Heart left ventricle (tissue), 16 donors: ENCODE data around the gene CDX2. TPM values are rescaled to one million over a fixed set of nuclear protein-coding genes. Genes with fewer than 3 reads are reported as not detected.

ENCODE experiments used
- ATAC-seq, 4 donors: fragments of 200-7000 bp; cut with Tn5 transposase; one replicate each; pipeline ENCODE4 v1.9.1; 2020 to 2022; ENCODE audit warnings: moderate library complexity in 4 of 4, mild to moderate bottlenecking in 3 of 4, moderate number of reproducible peaks in 1 of 4
- DNase-seq, 5 donors: peaks; one replicate each; pipeline ENCODE4 v3.0.0-alpha.2; 2020
- H3K27ac ChIP-seq, 12 donors: fragments of 200-600 bp; sonication (generic) in 4 of 12; one replicate each; pipeline versions ENCODE4 v1.5.0 to v1.8.0; 2016 to 2022; ENCODE audit warnings: mild to moderate bottlenecking in 2 of 12
- H3K27me3 ChIP-seq, 9 donors: fragments of 200-600 bp; sonication (generic) in 2 of 9; one replicate each; pipeline versions ENCODE4 v1.5.1 to v1.8.0; 2016 to 2022; ENCODE audit warnings: mild to moderate bottlenecking in 3 of 9
- H3K36me3 ChIP-seq, 9 donors: fragments of 200-600 bp; sonication (generic) in 2 of 9; one replicate each; pipeline versions ENCODE4 v1.5.0 to v1.8.0; 2018 to 2022; ENCODE audit warnings: mild to moderate bottlenecking in 2 of 9
- H3K4me1 ChIP-seq, 12 donors: fragments of 200-600 bp; sonication (generic) in 4 of 12; one replicate each; pipeline versions ENCODE4 v1.5.0 to v1.8.0; 2016 to 2022; ENCODE audit warnings: mild to moderate bottlenecking in 3 of 12
- H3K4me3 ChIP-seq, 12 donors: fragments of 200-600 bp; sonication (generic) in 4 of 12; one replicate each; pipeline versions ENCODE4 v1.5.0 to v1.8.0; 2017 to 2022; ENCODE audit warnings: mild to moderate bottlenecking in 9 of 12, moderate library complexity in 4 of 12
- H3K9me3 ChIP-seq, 12 donors: fragments of 200-600 bp; sonication (generic) in 4 of 12; one replicate each; pipeline versions ENCODE4 v1.5.0 to v1.8.0; 2016 to 2022; ENCODE audit warnings: mild to moderate bottlenecking in 1 of 12
- CTCF ChIP-seq, 12 donors: fragments of 200-600 bp; sonication (generic) in 4 of 12; IDR thresholded peaks; one replicate each; pipeline versions ENCODE4 v1.5.0 to v1.8.0; 2018 to 2022; ENCODE audit warnings: antibody characterized with exemption in 12 of 12, mild to moderate bottlenecking in 5 of 12
- POLR2A ChIP-seq, 2 donors: fragments of 450-650 bp; IDR thresholded peaks; one replicate each; pipeline ENCODE4 v1.6.1; 2017; ENCODE audit warnings: antibody characterized with exemption in 2 of 2, mild to moderate bottlenecking in 2 of 2, moderate library complexity in 2 of 2
- WGBS, 4 donors: extraction: QIAGEN DNeasy Blood & Tissue Kit in 2 of 4; methylation state at CpG; one replicate each; pipeline versions ENCODE4 v1.1.5 to v1.1.7; 2013 to 2018; 5-methylcytosine and 5-hydroxymethylcytosine counted together
- intact Hi-C, 10 donors: fragments of 100-400 bp; cut with DNase I; formaldehyde crosslinking; loops; one replicate each; pipeline versions ENCODE4 v1.11.1 to v1.14.2; 2022
- polyA plus RNA-seq, 2 donors: library from polyadenylated mRNA; stranded (reverse); fragments of 200-250 nt; gene quantifications; one replicate each; pipeline ENCODE4 v1.2.3, GENCODE V29; 2013
- total RNA-seq, 9 donors: library from RNA; depleted of rRNA in 2 of 9; stranded (reverse); fragments of >200 nt in 2 of 9; fragmentation: NEBNext Ultra II Directional in 3 of 9; extraction: Animal tissue kit (Norgen Biotek cat#: 25700) in 3 of 9; gene quantifications; one replicate each; pipeline versions ENCODE4 v1.1.0 to v1.2.4, GENCODE V29; 2016 to 2023
- donor health status: ischemic (EF 13 %, LVEDD 7.1; RV severe dilation, severe dysfunction).
- donor health status: healthy with polysubstance abuse.
- donor health status: DM: no; HTN: yes; CAD: no.
- donor health status: DM: no; HTN: no; CAD: no.
- donor health status: ischemic (EF 25% LVEDD 6.9; RV normal size, moderate dysfunction).
- donor health status: ischemic (EF 25% LVEDD 5.7; RV mildly dilated, moderate dysfunction).
- donor health status: healthy.
- donor health status: DM: yes; HTN: yes; CAD: no.
- donor health status: ischemic (EF 35%, LVEDD 5.7; RV mildly dilated, moderate dysfunction).
- donor health status: nonischemic (EF 11% LVEDD 7.7; RV severe dilation, severe dysfunction).
- donor health status: DM: yes; HTN: yes; CAD: no.
- donor health status: PGD.
- donor health status: ischemic (EF 29% LVEDD 5.4; RV normal size, mild dysfunction).
- donor health status: nonischemic (EF 23%, LVEDD 6.1; RV moderate dilation, normal function).

The CDX2 gene
- total and polyA plus RNA-seq, 11 donors: not detected

- Histone ChIP-seq H3K36me3 (no peaks in the 10 kb centered on the region), H3K4me3 (no peak overlapping the region), H3K27ac (no peak overlapping the region), H3K27me3 (peaks cover 7 to 62% (median 29%) of the 10 kb centered on the region in 9 donors), H3K4me1 (peaks cover 0 to 4% (median 0%) of the 10 kb centered on the region in 12 donors), H3K9me3 (peaks cover 0 to 3% (median 0%) of the 10 kb centered on the region in 12 donors)
- intact Hi-C loops: no loop called here
- no peak for DNase-seq
- 61 to 77% (median 69%) methylated on average over 2 of the region's 2 CpGs for WGBS, 4 donors
- TF ChIP-seq POLR2A (IDR thresholded peaks at IDR 0.05) (no peak), CTCF (IDR thresholded peaks at IDR 0.05) (no peak)
- ATAC-seq: no peak
Measured at GRCh38 chr13:27933580-27934328, 35.4 kb downstream of the CDX2 start.

GRCh38 chr13:27933118-27933517 lies 36.0 kb downstream of the CDX2 start:
- Histone ChIP-seq H3K9me3 (peaks cover 0 to 3% (median 0%) of the 10 kb centered on the region in 12 donors), H3K36me3 (no peaks in the 10 kb centered on the region), H3K27ac (no peak overlapping the region), H3K4me3 (no peak overlapping the region), H3K27me3 (peaks cover 12 to 69% (median 36%) of the 10 kb centered on the region in 9 donors), H3K4me1 (peaks cover 0 to 6% (median 0%) of the 10 kb centered on the region in 12 donors)
- ATAC-seq (no peak), DNase-seq (no peak)
- intact Hi-C loops: no loop called here
- WGBS, 4 donors: 73 to 81% (median 75%) methylated on average over 1 of the region's 1 CpG
- TF ChIP-seq CTCF (IDR thresholded peaks at IDR 0.05) (no peak), POLR2A (IDR thresholded peaks at IDR 0.05) (no peak)

GRCh38 chr13:27929868-27930267 lies 39.2 kb downstream of the CDX2 start:
- Histone ChIP-seq H3K36me3 (no peaks in the 10 kb centered on the region), H3K4me3 (no peak overlapping the region), H3K4me1 (peaks cover 0 to 6% (median 0%) of the 10 kb centered on the region in 12 donors), H3K27me3 (peaks cover 39 to 92% (median 64%) of the 10 kb centered on the region in 9 donors), H3K9me3 (no peaks in the 10 kb centered on the region), H3K27ac (no peak overlapping the region)
- ATAC-seq (no peak), DNase-seq (no peak)
- intact Hi-C loops: loop anchor here in 2 of 10 donors (5.0 to 10.0 kb wide), 2 partner anchors 1018 to 1635 kb away; no protein-coding TSS in a partner anchor
- TF ChIP-seq POLR2A (IDR thresholded peaks at IDR 0.05) (no peak), CTCF (IDR thresholded peaks at IDR 0.05) (no peak)

GRCh38 chr13:27928805-27929753 lies 40.0 kb downstream of the CDX2 start:
- intact Hi-C loops: loop anchor here in 2 of 10 donors (5.0 to 10.0 kb wide), 2 partner anchors 1017 to 1634 kb away; no protein-coding TSS in a partner anchor
- DNase-seq (no peak), ATAC-seq (no peak)
- Histone ChIP-seq H3K36me3 (no peaks in the 10 kb centered on the region), H3K4me3 (no peak overlapping the region), H3K4me1 (peaks cover 0 to 12% (median 0%) of the 10 kb centered on the region in 12 donors), H3K9me3 (no peaks in the 10 kb centered on the region), H3K27me3 (peaks cover 45 to 100% (median 72%) of the 10 kb centered on the region in 9 donors), H3K27ac (no peak overlapping the region)
- 3 to 5% (median 4%) methylated on average over 39 to 48 of the region's 48 CpGs for WGBS, 4 donors
- no peak for TF ChIP-seq POLR2A (IDR thresholded peaks at IDR 0.05)
- TF ChIP-seq CTCF (IDR thresholded peaks at IDR 0.05): no peak
